Sigmoid colon (tissue), 7 donors: ENCODE measurements around the gene FRS2. TPM values are rescaled to one million over a fixed set of nuclear protein-coding genes. Genes with fewer than 3 reads are reported as not detected.

Source experiments
- DNase-seq: peaks from one replicate; pipeline ENCODE4 v3.0.0-alpha.2; 2019
- H3K27ac ChIP-seq, 4 donors: fragments of 200-600 bp; sonication (generic); one replicate each; pipeline ENCODE4 v1.5.1; 2016 to 2019; ENCODE audit warnings: mild to moderate bottlenecking in 1 of 4
- H3K27me3 ChIP-seq, 3 donors: fragments of 200-600 bp; sonication (generic); one replicate each; pipeline ENCODE4 v1.5.1; 2019; ENCODE audit warnings: mild to moderate bottlenecking in 1 of 3
- H3K36me3 ChIP-seq, 4 donors: fragments of 200-600 bp; sonication (generic); one replicate each; pipeline ENCODE4 v1.5.1; 2016 to 2019
- H3K4me1 ChIP-seq, 4 donors: fragments of 200-600 bp; sonication (generic); one replicate each; pipeline ENCODE4 v1.5.1; 2017 to 2019
- H3K4me3 ChIP-seq, 4 donors: fragments of 200-600 bp; sonication (generic); one replicate each; pipeline ENCODE4 v1.5.1; 2017 to 2019; ENCODE audit warnings: mild to moderate bottlenecking in 2 of 4, moderate library complexity in 1 of 4
- H3K9me3 ChIP-seq, 4 donors: fragments of 200-600 bp in 3 of 4; sonication (generic) in 3 of 4; one replicate each; pipeline versions ENCODE4 v1.5.1 to v1.6.1; 2013 to 2019
- EP300 ChIP-seq, 4 donors: sonication (generic); formaldehyde crosslinking; IDR thresholded peaks; one replicate each; pipeline ENCODE4 v1.6.1; 2017; ENCODE audit warnings: antibody characterized with exemption in 4 of 4
- POLR2A ChIP-seq, 2 donors: fragments of 450-650 bp; IDR thresholded peaks; one replicate each; pipeline ENCODE4 v1.6.1; 2016; ENCODE audit warnings: antibody characterized with exemption in 2 of 2, mild to moderate bottlenecking in 2 of 2, moderate library complexity in 2 of 2
- POLR2AphosphoS5 ChIP-seq, 4 donors: sonication (generic); formaldehyde crosslinking; IDR thresholded peaks; one replicate each; pipeline ENCODE4 v1.6.1; 2017; ENCODE audit warnings: antibody characterized with exemption in 4 of 4
- whole genome bisulfite sequencing, 2 donors: extraction: QIAGEN DNeasy Blood & Tissue Kit; methylation state at CpG; one replicate each; pipeline ENCODE4 v1.1.7; 2013; 5-methylcytosine and 5-hydroxymethylcytosine counted together
- intact Hi-C: fragments of 100-400 bp; cut with DNase I; formaldehyde crosslinking; loops from one replicate; pipeline ENCODE4 v1.15.1; 2023
- polyA plus RNA-seq, 3 donors: library from polyadenylated mRNA; stranded (reverse); fragments of 200-250 nt; gene quantifications; one replicate each; pipeline ENCODE4 v1.2.3, GENCODE V29; 2013
- total RNA-seq, 4 donors: library from RNA; depleted of rRNA; stranded (reverse); fragments of >200 nt; gene quantifications; one replicate each; pipeline ENCODE4 v1.1.0, GENCODE V29; 2016
- TF ChIP-seq, protein P1 (sequence below), 4 experiments: fragments of 450-650 bp in 3 of 4; fragments of 200-600 bp in 1 of 4; IDR thresholded peaks; one replicate each; pipeline ENCODE4 v1.5.1; 2016 to 2019; ENCODE audit warnings: antibody characterized with exemption in 4 of 4, mild to moderate bottlenecking in 3 of 4, moderate library complexity in 2 of 4
- donor health status: healthy with polysubstance abuse.
- donor health status: Bipolar disorder and iron deficiency.
- donor health status: healthy.

Gene FRS2
- total and polyA plus RNA-seq, 7 donors, result 7.6 to 48.4 (median 33.8) TPM

DNA sequence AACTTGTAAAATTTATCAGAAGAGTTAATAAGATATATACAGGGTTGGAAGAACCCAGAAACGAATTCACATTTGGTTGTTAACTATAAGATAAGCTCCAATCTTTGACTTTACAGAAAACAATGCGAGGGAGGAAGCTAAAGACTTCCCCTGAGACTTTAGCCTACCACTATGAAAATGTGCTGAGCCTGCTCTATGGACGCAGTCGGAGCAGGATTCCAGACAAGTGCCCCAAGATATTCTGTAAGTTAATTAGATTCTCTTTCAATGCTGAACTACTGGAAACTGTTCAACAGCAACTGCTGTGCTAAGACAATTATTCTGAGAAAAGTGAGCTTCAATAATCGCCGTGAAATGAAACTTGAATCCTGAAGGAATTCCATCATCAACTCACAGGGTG is 148.9 kb downstream of the FRS2 start:
- TF ChIP-seq EP300 (IDR thresholded peaks at IDR 0.05), result no peak
- no peak for TF ChIP-seq POLR2AphosphoS5 (IDR thresholded peaks at IDR 0.05)
- TF ChIP-seq, protein P1, sequence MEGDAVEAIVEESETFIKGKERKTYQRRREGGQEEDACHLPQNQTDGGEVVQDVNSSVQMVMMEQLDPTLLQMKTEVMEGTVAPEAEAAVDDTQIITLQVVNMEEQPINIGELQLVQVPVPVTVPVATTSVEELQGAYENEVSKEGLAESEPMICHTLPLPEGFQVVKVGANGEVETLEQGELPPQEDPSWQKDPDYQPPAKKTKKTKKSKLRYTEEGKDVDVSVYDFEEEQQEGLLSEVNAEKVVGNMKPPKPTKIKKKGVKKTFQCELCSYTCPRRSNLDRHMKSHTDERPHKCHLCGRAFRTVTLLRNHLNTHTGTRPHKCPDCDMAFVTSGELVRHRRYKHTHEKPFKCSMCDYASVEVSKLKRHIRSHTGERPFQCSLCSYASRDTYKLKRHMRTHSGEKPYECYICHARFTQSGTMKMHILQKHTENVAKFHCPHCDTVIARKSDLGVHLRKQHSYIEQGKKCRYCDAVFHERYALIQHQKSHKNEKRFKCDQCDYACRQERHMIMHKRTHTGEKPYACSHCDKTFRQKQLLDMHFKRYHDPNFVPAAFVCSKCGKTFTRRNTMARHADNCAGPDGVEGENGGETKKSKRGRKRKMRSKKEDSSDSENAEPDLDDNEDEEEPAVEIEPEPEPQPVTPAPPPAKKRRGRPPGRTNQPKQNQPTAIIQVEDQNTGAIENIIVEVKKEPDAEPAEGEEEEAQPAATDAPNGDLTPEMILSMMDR (IDR thresholded peaks at IDR 0.05), result no peak
- TF ChIP-seq POLR2A (IDR thresholded peaks at IDR 0.05), result no peak
- intact Hi-C loops, result no loop called here
- DNase-seq, result no peak
- no peak overlapping the region for H3K4me3 ChIP-seq
- no peaks in the 10 kb centered on the region for H3K4me1 ChIP-seq
- no peaks in the 10 kb centered on the region for H3K27me3 ChIP-seq
- H3K27ac ChIP-seq, result no peak overlapping the region
- 78 to 80% methylated on average over 6 of the region's 6 CpGs for WGBS, 2 donors
- no peaks in the 10 kb centered on the region for H3K36me3 ChIP-seq
- no peaks in the 10 kb centered on the region for H3K9me3 ChIP-seq

DNA sequence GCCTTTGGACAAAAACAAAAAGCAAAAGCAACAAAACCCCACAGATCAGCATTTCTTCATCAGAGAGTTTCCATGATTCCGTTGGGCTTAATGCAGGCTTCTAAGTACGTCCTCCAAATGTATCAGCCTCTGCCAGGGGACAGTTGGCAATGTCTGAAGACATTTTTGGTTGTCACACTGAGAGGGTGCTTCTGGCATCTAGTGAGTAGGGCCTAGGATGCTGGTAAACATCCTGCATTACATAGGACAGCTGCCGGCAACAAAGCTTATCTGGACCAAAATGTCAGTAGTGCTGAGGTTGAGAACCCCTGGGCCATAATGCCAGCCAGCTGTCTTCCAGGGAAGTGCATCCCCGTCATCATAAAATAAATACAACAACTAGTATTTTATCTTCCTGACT is 149.9 kb downstream of the FRS2 start:
- no peaks in the 10 kb centered on the region for H3K9me3 ChIP-seq
- no peak overlapping the region for H3K27ac ChIP-seq
- 80 to 86% methylated on average over 4 of the region's 4 CpGs for WGBS, 2 donors
- H3K27me3 ChIP-seq, result no peaks in the 10 kb centered on the region
- no peaks in the 10 kb centered on the region for H3K36me3 ChIP-seq
- no peak for DNase-seq
- TF ChIP-seq POLR2AphosphoS5 (IDR thresholded peaks at IDR 0.05) (no peak), POLR2A (IDR thresholded peaks at IDR 0.05) (no peak), EP300 (IDR thresholded peaks at IDR 0.05) (no peak)
- TF ChIP-seq, protein P1 (IDR thresholded peaks at IDR 0.05), result no peak
- H3K4me1 ChIP-seq, result no peaks in the 10 kb centered on the region
- H3K4me3 ChIP-seq, result no peak overlapping the region
- intact Hi-C loops, result no loop called here

DNA sequence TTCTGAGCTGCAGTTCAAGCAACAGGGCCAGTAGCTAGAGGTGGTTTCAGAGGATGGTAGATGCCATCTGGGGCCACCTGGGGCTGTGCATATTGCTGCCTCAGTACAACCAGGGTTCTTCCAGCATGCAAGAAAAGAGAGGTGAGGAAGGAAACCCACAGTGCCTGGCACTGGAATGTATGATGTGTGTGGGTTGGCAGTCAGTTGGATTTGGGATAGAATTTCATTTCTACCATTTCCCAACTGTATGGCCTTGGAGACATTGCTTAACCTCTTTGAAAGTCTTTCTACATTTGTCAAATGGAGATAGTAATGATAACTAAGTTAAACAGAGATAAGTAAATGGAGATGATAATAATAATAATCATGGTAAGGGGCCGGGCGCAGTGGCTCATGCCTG is 150.7 kb downstream of the FRS2 start:
- no peaks in the 10 kb centered on the region for H3K9me3 ChIP-seq
- no peak for TF ChIP-seq POLR2AphosphoS5 (IDR thresholded peaks at IDR 0.05)
- TF ChIP-seq, protein P1 (IDR thresholded peaks at IDR 0.05), result no peak
- no peak for TF ChIP-seq POLR2A (IDR thresholded peaks at IDR 0.05)
- no peak for TF ChIP-seq EP300 (IDR thresholded peaks at IDR 0.05)
- H3K27me3 ChIP-seq, result no peaks in the 10 kb centered on the region
- no peaks in the 10 kb centered on the region for H3K4me1 ChIP-seq
- no peak overlapping the region for H3K27ac ChIP-seq
- DNase-seq, result no peak
- H3K4me3 ChIP-seq, result no peak overlapping the region
- no peaks in the 10 kb centered on the region for H3K36me3 ChIP-seq
- WGBS, 2 donors, result 98 to 99% methylated on average over 2 of the region's 2 CpGs
- intact Hi-C loops, result no loop called here

DNA sequence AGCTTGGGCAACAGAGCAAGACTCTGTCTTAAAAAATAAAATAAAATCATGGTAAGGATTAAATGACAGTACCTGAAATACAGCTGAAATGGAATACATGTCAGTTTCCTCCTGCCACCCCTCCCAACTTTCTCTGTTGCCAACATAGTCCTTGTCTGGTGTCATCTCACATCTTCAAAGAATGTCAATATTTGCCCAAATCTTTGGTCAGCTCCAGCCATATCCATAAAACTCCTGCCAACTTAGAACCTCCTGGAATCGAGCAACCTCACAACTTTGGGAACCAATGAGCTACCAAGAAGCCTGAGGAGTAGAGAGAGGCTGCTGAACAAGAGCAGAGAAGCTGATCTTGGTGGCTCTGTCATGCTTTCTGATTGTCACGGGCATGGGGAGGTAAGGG is 151.4 kb downstream of the FRS2 start:
- Histone ChIP-seq H3K4me3 (no peak overlapping the region), H3K36me3 (no peaks in the 10 kb centered on the region), H3K4me1 (no peaks in the 10 kb centered on the region), H3K9me3 (no peaks in the 10 kb centered on the region), H3K27me3 (no peaks in the 10 kb centered on the region), H3K27ac (no peak overlapping the region)
- 73 to 87% methylated on average over 2 of the region's 2 CpGs for WGBS, 2 donors
- DNase-seq, result no peak
- TF ChIP-seq, protein P1 (IDR thresholded peaks at IDR 0.05), result no peak
- TF ChIP-seq POLR2A (IDR thresholded peaks at IDR 0.05), result no peak
- TF ChIP-seq EP300 (IDR thresholded peaks at IDR 0.05), result no peak
- no peak for TF ChIP-seq POLR2AphosphoS5 (IDR thresholded peaks at IDR 0.05)
- intact Hi-C loops, result no loop called here

DNA sequence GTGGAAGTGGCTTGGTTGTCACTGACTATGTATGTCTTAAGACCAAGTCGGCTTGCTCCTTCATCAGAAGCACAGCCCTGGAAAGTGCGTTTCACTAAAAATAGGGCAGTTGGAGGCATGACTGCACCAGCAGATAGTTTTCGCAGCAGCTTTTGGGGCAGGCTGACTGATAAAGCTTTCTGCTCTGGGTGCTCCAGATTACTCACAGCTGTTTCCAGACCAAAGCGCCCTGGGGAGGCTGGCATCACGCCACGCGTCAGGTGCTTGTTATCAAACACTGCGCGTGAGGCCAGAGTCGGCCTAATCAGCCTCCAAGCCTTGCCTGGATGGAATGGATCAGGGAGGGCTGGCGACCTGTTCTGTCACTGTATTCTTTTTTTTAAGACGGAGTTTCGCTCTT is 153.8 kb downstream of the FRS2 start:
- H3K9me3 ChIP-seq, result no peaks in the 10 kb centered on the region
- DNase-seq, result no peak
- H3K4me3 ChIP-seq, result no peak overlapping the region
- no peaks in the 10 kb centered on the region for H3K27me3 ChIP-seq
- intact Hi-C loops, result no loop called here
- WGBS, 2 donors, result 91 to 94% methylated on average over 13 of the region's 13 CpGs
- no peaks in the 10 kb centered on the region for H3K36me3 ChIP-seq
- no peak overlapping the region for H3K27ac ChIP-seq
- H3K4me1 ChIP-seq, result no peaks in the 10 kb centered on the region
- TF ChIP-seq, protein P1 (IDR thresholded peaks at IDR 0.05), result no peak
- no peak for TF ChIP-seq POLR2A (IDR thresholded peaks at IDR 0.05)
- TF ChIP-seq POLR2AphosphoS5 (IDR thresholded peaks at IDR 0.05), result no peak
- no peak for TF ChIP-seq EP300 (IDR thresholded peaks at IDR 0.05)
